Iris pigment epithelial cell (primary cell): Measurements from ENCODE around the gene MSLN.
"Not testable (repeated sequence)": the region's sequence is repeated elsewhere in the genome, so short reads cannot be mapped to it uniquely, and the experiment has no call there.

Source experiments
- DNase-seq: peaks from one replicate; pipeline ENCODE4 v3.0.0-alpha.2; 2011; ENCODE audit warnings: low read depth

MSLN gene

GRCh38 chr16:760065-760464, 469 bp upstream of the MSLN start:
- no peak for DNase-seq

DNA sequence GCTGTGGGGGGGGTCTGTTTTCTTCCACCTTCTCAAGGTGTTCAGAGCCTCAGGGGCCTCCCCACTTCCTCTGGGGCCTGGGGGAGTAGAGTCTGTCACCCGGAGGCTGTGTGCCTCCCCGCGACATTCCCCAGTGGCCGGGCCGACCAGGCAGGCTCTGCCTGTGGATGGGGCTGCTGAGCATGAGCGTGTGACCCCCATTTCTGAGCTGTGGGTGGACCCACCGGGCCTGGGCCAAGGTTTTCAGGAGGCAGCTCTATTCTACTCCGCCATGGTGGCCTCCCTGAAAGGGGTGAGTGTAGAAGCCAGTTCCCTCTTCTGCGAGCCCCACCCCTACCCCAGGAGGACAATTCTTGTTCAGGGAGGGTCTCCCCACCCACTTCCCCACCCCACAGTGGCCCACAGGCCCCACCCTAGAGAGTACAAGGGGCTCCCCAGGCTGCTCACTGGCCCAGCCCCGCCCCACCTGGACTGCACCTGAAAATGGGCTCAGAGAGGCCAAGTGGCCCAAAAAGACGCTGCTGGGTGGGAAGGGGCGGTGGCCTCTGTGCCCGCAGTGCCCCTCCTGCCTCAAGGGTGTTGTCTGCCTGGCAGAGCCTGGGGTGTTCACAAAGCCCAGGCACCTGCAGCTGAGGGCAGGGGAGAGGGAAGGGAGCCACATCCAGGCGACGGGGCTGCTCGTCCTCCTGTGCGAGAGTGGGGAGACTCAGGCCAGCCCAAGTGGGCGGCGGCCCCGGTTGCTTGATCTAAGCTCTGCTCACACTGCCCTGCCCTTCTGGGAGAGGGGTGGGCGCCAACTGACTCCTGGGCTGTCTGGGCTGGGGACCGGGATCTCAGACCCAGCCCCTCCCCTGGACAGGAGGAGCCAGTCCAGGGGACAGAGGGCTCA, 1.3 kb downstream of the MSLN start:
- no peak for DNase-seq

- DNase-seq: no peak
These were observed 2.2 kb downstream of the MSLN start for GRCh38 chr16:762595-763268.

GRCh38 chr16:763369-764183, 3.0 kb downstream of the MSLN start:
- no peak for DNase-seq

DNA sequence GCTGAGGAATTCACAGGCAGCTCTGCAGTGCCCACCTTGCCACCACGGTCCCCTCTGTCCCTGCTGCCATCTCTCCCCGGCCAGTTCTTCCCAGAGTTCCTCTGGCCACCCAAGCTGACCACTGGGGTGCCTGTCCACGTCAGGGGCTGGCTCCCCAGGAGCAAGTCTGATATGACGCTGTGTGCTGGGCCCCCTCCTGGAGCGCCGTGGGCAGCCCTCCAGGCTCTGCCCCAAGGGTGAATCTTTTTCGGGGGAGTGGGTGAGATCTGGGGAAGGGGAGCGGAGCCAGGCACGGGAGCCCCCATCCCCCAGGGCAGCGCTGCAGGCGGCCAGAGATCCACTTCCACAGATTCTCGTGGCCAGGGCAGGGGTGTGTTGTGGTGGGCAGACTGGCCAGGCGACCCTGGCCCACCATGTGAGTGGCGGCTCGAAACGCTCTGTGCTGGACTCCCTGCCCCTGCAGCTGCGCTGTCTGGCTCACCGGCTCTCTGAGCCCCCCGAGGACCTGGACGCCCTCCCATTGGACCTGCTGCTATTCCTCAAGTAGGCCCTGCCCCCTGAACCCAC, 3.7 kb downstream of the MSLN start:
- DNase-seq: no peak

DNA sequence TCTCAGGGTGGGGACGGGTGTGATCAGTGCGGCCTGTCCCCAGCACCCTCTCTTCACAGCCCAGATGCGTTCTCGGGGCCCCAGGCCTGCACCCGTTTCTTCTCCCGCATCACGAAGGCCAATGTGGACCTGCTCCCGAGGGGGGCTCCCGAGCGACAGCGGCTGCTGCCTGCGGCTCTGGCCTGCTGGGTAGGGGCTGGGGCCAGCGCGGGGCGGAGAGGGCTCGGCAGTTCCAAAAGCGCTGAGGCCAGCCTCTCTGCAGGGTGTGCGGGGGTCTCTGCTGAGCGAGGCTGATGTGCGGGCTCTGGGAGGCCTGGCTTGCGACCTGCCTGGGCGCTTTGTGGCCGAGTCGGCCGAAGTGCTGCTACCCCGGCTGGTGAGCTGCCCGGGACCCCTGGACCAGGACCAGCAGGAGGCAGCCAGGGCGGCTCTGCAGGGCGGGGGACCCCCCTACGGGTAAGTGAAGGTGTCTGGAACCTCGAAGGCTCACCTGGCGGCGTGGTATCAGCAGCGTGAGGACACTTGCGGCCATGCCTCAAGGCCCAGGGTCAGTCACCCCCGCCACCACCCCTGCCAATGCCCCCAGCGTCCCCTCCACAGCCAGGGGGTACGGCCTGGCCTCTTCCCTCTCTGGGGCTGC, 4.4 kb downstream of the MSLN start:
- no peak for DNase-seq

DNA sequence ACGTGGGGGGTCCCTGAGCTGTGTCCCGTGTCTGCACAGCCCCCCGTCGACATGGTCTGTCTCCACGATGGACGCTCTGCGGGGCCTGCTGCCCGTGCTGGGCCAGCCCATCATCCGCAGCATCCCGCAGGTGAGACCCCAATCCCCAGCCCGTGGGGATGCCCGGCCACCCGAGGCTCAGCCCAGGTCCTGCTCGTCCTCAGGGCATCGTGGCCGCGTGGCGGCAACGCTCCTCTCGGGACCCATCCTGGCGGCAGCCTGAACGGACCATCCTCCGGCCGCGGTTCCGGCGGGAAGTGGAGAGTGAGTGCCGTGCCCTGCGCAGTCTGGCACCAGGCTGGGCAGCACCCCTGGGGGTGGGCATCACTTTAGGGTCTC, 4.9 kb downstream of the MSLN start:
- DNase-seq: no peak

GRCh38 chr16:766008-766819, 5.7 kb downstream of the MSLN start:
- no peak for DNase-seq

- DNase-seq: no peak
These were observed 6.5 kb downstream of the MSLN start for GRCh38 chr16:766820-767640.

DNA sequence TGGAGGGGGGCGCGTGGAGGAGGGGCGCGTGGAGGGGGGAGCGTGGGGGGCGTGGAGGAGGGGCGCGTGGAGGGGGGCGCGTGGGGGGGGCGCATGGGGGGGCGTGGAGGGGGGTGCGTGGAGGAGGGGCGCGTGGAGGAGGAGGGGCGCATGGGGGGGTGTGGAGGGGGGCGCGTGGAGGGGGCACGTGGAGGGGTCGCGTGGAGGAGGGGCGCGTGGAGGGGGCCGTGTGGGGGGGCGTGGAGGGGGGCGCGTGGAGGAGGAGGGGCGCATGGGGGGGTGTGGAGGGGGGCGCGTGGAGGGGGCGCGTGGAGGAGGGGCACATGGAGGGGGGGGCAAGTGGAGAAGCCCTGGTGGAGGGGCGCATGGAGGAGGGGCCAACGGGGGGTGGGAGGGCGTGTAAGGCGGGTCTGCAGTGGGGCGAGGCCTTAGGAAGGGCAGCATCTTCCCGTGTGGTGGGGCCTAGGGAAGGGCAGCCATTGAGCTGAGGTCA, 7.3 kb downstream of the MSLN start:
- DNase-seq: no peak

DNA sequence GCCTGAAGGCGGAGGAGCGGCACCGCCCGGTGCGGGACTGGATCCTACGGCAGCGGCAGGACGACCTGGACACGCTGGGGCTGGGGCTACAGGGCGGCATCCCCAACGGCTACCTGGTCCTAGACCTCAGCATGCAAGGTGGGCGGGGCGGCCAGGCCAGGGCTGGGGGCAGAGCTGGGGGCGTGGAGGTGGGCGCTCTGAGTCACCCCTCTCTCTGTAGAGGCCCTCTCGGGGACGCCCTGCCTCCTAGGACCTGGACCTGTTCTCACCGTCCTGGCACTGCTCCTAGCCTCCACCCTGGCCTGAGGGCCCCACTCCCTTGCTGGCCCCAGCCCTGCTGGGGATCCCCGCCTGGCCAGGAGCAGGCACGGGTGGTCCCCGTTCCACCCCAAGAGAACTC, 7.9 kb downstream of the MSLN start:
- DNase-seq: no peak

GRCh38 chr16:769184-769784, 8.8 kb downstream of the MSLN start:
- no peak for DNase-seq

GRCh38 chr16:769934-770333, 9.4 kb downstream of the MSLN start:
- DNase-seq: no peak

- DNase-seq: no peak
These were observed 9.9 kb downstream of the MSLN start for GRCh38 chr16:770411-770810.

GRCh38 chr16:772959-773358, 12.4 kb downstream of the MSLN start:
- no peak for DNase-seq

- no peak for DNase-seq
These were observed 13.8 kb downstream of the MSLN start for GRCh38 chr16:774086-775001.

DNA sequence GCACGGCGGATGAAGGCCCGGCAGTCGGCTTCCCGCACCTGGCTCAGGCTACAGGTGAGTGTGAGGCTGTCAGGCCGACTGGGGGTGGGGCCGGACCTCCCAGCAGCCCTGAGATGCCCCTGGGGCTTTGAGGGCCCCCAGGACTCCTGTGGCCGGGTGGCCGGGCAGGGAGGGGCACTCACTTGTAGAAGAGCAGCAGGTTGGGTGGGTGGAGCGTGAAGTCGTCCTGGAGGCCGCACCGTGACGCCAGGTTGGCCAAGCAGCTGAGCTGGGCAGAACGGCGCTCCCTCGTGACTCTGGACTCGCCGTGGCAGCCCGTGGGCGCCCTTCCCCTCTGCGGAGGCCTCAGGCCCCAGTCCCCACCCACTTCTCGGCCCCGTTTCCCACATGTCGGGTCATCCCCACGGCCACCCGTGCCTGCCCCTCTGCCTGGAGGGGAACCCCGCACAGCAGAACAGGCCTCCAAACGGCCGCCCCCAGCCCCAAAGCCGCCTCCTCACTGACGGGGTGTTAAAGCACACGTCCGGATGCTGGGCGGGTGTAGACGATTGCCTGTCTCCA, 14.8 kb downstream of the MSLN start:
- no peak for DNase-seq

DNA sequence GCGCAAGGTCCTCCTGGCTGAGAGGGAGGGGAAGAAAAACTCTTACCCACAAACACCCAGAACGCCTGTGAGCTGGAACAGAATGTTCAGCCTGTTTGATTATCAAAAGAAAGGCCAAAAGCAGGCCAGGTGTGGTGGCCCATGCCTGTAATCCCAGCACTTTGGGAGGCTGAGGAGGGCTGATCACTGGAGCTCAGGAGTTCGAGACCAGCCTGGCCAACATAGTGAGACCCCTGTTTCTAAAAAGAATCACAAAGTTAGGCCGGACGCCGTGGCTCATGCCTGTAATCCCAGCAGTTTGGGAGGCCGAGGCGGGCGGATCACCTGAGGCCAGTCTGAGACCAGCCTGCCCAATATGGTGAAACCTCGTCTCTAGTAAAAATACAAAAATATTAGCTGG, 15.8 kb downstream of the MSLN start:
- not testable (repeated sequence) for DNase-seq
